22Rv1 (cell line): ENCODE data around the gene LRPPRC.

Experiments
- H3K27ac ChIP-seq: fragments of 450-650 bp; 2 replicates; pipeline ENCODE4 v1.5.1; 2017
- ZFX ChIP-seq: fragments of 450-650 bp; IDR thresholded peaks from 2 replicates; pipeline ENCODE4 v1.6.1; 2017; ENCODE audit warnings: antibody characterized with exemption, borderline replicate concordance
- TF ChIP-seq, protein P1 (sequence below): fragments of 450-650 bp; IDR thresholded peaks from 2 replicates; pipeline ENCODE4 v1.5.1; 2017; ENCODE audit warnings: mild to moderate bottlenecking

The LRPPRC gene

DNA sequence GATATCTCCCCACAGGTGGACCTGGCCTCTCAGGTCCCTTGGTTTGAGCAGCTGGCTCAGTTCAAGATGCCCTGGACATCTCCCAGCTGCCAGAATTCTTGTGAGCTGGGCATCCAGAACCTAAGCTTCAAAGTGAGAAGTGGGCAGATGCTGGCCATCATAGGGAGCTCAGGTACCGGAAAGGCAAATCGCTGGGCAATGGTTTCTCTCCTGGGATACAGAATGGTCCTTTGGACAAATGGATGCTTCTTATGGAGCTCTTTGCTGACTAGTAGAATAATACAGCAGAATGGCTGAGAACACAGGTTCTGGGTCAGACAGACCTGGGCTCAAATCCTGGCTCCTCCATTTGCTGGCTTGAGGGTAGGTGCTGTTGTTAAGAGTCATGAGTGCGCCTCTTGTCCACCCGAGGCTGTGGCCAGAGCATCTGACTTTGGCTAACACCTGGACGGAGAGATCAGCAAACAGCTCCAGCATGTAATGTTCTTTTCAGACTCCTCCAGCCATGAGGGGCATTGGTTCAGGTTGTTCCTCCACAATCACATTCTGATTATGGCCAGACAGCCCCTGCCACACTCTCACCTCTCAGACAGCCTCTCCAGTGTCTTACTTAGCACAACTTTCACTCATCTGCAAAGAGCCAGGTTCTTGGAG is 149.5 kb downstream of the LRPPRC start:
- H3K27ac ChIP-seq: no peak overlapping the region
- no peak for TF ChIP-seq ZFX

DNA sequence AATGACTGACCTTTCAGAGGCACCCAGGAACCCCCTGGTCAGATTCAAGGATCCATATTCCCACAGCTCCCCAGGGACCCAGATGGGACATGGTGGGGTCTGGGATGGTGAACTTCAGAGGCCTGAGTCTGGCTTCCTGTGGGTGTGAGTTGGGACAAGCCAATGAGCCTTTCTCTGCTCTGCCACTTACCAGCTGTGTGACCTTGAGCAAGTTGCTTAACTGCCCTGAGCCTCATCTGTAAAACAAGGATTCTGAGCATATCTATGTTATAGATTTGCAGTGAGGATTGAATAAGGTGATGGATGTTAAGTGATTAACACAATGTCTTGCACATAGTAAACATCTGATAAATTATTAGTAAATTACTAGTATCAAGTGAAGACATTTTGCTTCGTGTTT is 150.6 kb downstream of the LRPPRC start:
- H3K27ac ChIP-seq: no peak overlapping the region
- TF ChIP-seq, protein P1, sequence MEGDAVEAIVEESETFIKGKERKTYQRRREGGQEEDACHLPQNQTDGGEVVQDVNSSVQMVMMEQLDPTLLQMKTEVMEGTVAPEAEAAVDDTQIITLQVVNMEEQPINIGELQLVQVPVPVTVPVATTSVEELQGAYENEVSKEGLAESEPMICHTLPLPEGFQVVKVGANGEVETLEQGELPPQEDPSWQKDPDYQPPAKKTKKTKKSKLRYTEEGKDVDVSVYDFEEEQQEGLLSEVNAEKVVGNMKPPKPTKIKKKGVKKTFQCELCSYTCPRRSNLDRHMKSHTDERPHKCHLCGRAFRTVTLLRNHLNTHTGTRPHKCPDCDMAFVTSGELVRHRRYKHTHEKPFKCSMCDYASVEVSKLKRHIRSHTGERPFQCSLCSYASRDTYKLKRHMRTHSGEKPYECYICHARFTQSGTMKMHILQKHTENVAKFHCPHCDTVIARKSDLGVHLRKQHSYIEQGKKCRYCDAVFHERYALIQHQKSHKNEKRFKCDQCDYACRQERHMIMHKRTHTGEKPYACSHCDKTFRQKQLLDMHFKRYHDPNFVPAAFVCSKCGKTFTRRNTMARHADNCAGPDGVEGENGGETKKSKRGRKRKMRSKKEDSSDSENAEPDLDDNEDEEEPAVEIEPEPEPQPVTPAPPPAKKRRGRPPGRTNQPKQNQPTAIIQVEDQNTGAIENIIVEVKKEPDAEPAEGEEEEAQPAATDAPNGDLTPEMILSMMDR: no peak
- TF ChIP-seq ZFX: no peak

DNA sequence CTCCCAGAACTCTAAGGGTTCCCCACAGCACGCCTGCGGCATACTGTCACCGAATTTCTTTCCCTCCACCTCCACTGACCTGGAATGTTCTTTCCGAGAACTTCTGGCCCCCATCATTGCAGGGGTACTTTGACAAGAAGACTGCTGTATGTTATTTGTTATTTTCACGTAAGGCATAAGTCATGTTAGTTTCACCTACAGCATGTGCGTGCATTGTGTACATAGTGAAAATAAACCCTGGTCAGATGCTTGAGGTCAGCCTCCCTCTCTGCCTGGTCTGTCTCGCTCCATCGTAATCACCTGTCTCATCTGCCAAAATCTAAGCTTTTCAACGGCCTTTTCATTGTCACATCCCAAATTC is 152.9 kb downstream of the LRPPRC start:
- no peak for TF ChIP-seq ZFX
- TF ChIP-seq, protein P1: no peak
- H3K27ac ChIP-seq: no peak overlapping the region

DNA sequence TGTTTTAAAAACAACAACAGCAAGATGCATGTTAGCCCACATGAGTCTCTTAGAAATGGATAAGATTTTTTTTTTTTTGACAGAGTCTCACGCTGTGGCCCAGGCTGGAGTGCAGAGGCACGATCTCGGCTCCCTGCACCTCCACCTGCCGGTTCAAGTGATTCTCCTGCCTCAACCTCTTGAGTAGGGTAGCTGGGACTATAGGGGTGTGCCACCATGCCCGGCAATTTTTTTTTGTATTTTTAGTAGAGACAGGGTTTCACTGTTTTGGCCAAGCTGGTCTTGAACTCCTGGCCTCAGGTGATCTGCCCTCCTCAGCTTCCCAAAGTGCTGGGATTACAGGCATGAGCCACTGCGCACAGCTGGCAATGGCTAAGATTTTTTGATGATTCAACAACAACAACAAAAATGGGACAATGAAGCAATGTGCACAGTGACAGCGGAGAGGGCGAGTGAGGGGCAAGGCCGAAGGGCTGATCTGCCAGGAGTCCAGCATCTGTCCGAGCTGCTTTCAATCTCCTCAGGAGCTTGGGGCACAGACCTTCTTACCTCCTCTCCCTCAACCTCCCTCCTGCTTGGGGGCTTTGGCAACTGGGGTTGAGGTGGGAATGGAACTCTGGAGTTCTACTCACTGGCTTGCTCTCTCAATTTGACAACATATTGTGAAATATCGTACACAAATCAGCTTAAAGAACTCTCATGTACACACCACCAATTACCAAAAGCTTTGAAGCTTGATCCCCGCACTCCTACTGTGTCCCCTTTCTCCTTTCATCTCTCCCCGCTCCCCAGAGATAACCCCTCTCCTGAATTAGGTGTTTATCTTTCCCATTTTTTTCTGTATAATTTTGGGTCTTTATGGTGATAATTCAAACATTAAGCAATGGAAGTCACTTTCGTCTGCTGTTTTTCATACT is 153.6 kb downstream of the LRPPRC start:
- no peak for TF ChIP-seq ZFX
- TF ChIP-seq, protein P1: no peak
- no peak overlapping the region for H3K27ac ChIP-seq

DNA sequence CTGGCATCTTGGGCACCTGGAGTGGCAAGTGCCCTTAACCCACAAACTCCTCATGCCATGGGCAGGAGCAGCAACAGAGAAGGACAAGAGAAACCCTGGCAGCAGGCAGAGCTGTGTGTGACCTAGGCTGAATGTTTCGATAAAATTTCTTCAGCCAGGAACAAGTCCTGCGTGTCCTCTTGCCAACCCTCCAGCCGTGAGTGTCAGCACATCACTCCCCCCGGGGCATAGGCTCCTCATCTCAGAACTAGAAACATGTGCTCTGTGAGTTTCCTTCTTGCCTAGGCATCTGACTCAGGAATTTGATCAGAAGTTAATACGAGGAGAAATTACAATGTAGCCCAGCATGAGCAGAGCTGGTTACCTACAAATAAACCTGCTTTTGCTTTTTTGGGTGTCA is 154.8 kb downstream of the LRPPRC start:
- TF ChIP-seq ZFX: no peak
- TF ChIP-seq, protein P1: no peak
- H3K27ac ChIP-seq: no peak overlapping the region

DNA sequence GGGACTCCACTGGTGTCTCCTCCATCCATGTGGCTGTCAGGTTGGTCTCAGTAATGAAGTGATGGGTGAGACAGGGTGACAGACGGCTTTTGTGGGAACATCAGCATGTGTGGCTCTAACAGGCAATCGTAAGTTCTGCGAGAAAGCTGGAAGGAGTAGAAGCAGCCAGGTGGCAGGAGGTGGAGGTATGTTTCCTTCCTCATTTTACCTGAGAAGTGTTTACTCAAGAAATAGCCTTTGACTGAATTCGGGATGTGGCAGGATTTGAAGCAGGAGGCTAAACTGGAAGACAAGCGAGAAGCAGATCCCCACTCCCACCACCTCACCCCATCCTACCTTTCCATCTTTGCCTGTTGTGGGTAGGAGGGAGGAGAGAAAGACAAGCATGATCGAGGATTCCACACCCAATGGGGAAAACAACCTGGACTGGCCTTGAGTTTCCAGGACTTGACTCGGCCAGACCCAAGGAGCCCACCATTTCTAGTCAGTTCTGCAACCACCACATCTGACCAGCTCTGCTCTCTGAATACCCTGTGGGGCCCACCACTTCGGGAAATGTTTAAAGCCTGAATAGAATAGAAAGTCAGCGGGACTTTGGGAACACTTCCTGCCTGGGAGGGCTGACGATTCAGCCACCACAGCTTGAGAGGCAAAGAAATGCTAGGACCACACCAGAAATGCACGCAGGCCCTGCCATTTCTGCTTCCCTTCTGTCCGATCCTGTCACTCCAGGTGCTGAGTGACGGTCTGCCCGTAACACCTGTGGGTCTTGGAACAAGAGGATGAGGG is 155.8 kb downstream of the LRPPRC start:
- no peak for TF ChIP-seq ZFX
- TF ChIP-seq, protein P1: no peak
- no peak overlapping the region for H3K27ac ChIP-seq

DNA sequence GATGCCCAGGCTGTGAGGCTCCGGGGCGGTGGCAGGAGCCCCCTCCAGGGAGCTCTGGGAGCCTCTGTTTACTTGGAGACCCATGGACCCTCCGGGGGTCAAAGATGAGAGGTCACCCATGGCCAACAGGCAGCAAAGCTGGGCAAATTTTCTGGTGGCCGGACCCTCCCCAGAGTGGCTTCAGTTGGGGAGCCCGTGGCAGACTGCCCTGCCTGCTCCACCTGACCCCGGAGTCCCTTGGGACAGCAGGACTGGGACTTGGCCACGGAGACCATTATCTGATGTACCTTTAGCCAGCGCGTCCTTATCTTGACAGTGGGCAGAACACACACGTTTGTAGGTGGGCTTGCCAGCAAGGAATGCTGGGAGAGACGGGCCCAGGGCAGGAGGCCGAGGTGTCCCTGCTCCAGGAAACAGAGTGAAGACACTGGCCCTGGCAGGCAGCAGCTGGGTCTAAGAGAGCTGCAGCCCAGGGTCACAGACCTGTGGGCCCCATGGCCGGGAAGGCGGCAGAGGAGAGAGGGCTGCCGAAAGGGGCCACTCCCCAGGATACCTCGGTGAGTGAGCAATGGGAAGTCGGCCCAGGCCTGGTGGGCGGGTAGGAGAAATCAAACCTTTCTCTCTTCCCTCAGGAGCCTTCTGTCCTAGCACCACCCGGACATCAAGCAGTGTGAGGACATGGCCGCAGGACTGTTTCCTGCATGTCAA is 157.1 kb downstream of the LRPPRC start, which contains the start of the genes ABCG5 and ABCG8:
ABCG5 (minus strand) TSS at position 280 of the 708 bp plus-strand sequence; CDS start at position 120, 160 bp downstream.
ABCG8 (plus strand) TSS at position 412 of the 708 bp plus-strand sequence; CDS start at position 495, 83 bp downstream.
- TF ChIP-seq ZFX: no peak
- TF ChIP-seq, protein P1: no peak
- H3K27ac ChIP-seq: no peak within 1 kb of the TSS
